ENCODE results near the gene GLT8D1. TPM values are rescaled to one million over a fixed set of nuclear protein-coding genes. Genes with fewer than 3 reads are reported as not detected.

GLT8D1 gene
- total and polyA plus RNA-seq, 2 experiments from 2014 or later = 30.0 to 40.8 TPM

- Histone ChIP-seq H3K27ac (ENCODE audit: low read depth) (no peak overlapping the region), H2AFZ (no peak overlapping the region), H4K20me1 (replicated peaks; ENCODE audit: insufficient read depth) (no peaks in the 10 kb centered on the region; the same call in 1 of the 2 replicates), H3K4me3 (no peak overlapping the region), H3K4me2 (no peak overlapping the region), H3F3A (replicated peaks; ENCODE audit: low read depth) (no peaks in the 10 kb centered on the region), H3K9me2 (ENCODE audit: insufficient read depth) (no peaks in the 10 kb centered on the region), H3K36me3 (ENCODE audit: insufficient read depth) (peaks cover 17% of the 10 kb centered on the region), H3K79me2 (replicated peaks; ENCODE audit: insufficient read depth) (peaks cover 67% of the 10 kb centered on the region), H3K4me1 (ENCODE audit: insufficient read depth) (peaks cover 12% of the 10 kb centered on the region; the same call in 1 of the 2 replicates), H3K27me3 (ENCODE audit: insufficient read depth) (no peaks in the 10 kb centered on the region)
- peaks cover 35% of the 10 kb centered on the region for H3K36me3 Mint-ChIP-seq (ENCODE audit: low read depth)
- H3K27ac Mint-ChIP-seq = peak overlapping the region; percentile 34; the same call in 1 of the 2 replicates
- H3K9me3 Mint-ChIP-seq = no peaks in the 10 kb centered on the region
- H3K27me3 Mint-ChIP-seq (ENCODE audit: insufficient read depth, low read depth, poor library complexity) = peaks cover 9% of the 10 kb centered on the region
- H3K4me3 Mint-ChIP-seq = no peak overlapping the region
- H3K4me1 Mint-ChIP-seq = peaks cover 23% of the 10 kb centered on the region
- ATAC-seq = peak; percentile 19; the same call in 2 of the 3 replicates
- peak; percentile 42 for DNase-seq (ENCODE audit: low spot score)
- TF ChIP-seq JUNB (IDR thresholded peaks at IDR 0.05; ENCODE audit: unreplicated experiment) = no peak
- peak in 1 of 2 experiments; percentile 40; a peak in 2 of 4 replicates for TF ChIP-seq CTCF (conservative IDR thresholded peaks at IDR 0.05; ENCODE audit: low read depth in 2 of 2)
Observed at GRCh38 chr3:52682016-52682415, 23.6 kb downstream of the GLT8D1 start.

- Histone ChIP-seq H3K27ac (ENCODE audit: low read depth) (no peak overlapping the region), H3K4me2 (no peak overlapping the region), H3K79me2 (replicated peaks; ENCODE audit: insufficient read depth) (peaks cover 63% of the 10 kb centered on the region), H3K9me2 (ENCODE audit: insufficient read depth) (no peaks in the 10 kb centered on the region), H3F3A (replicated peaks; ENCODE audit: low read depth) (no peaks in the 10 kb centered on the region), H2AFZ (no peak overlapping the region), H4K20me1 (replicated peaks; ENCODE audit: insufficient read depth) (no peaks in the 10 kb centered on the region; the same call in 1 of the 2 replicates), H3K4me1 (ENCODE audit: insufficient read depth) (peaks cover 8% of the 10 kb centered on the region; the same call in 1 of the 2 replicates), H3K27me3 (ENCODE audit: insufficient read depth) (no peaks in the 10 kb centered on the region), H3K36me3 (ENCODE audit: insufficient read depth) (peaks cover 20% of the 10 kb centered on the region), H3K4me3 (no peak overlapping the region)
- peaks cover 35% of the 10 kb centered on the region for H3K36me3 Mint-ChIP-seq (ENCODE audit: low read depth)
- H3K27me3 Mint-ChIP-seq (ENCODE audit: insufficient read depth, low read depth, poor library complexity) = peaks cover 9% of the 10 kb centered on the region
- ATAC-seq (no peak), DNase-seq (ENCODE audit: low spot score) (no peak)
- peaks cover 21% of the 10 kb centered on the region for H3K4me1 Mint-ChIP-seq
- H3K27ac Mint-ChIP-seq = peak overlapping the region; percentile 34
- no peaks in the 10 kb centered on the region for H3K9me3 Mint-ChIP-seq
- no peak overlapping the region for H3K4me3 Mint-ChIP-seq
- TF ChIP-seq ETS1 (IDR thresholded peaks at IDR 0.05) = no peak
- TF ChIP-seq REST (IDR thresholded peaks at IDR 0.05; ENCODE audit: unreplicated experiment) = no peak
- TF ChIP-seq EZH2 (IDR thresholded peaks at IDR 0.05; ENCODE audit: low read depth, unreplicated experiment) = no peak
- TF ChIP-seq POLR2AphosphoS5 (IDR thresholded peaks at IDR 0.05; ENCODE audit: low read depth) = no peak
- TF ChIP-seq ZNF114 (CRISPR knock-in tag; IDR thresholded peaks at IDR 0.05) = no peak
- TF ChIP-seq CTCF (conservative IDR thresholded peaks at IDR 0.05; ENCODE audit: low read depth in 2 of 2) = no peak
- TF ChIP-seq CREB1 (CRISPR knock-in tag; IDR thresholded peaks at IDR 0.05; ENCODE audit: low read depth) = no peak
Observed at GRCh38 chr3:52681596-52681995, 24.0 kb downstream of the GLT8D1 start.

All from GM23338 (cell line).